Gastroesophageal sphincter (tissue), 3 donors: ENCODE measurements around the gene DIP2C.

ENCODE experiments used
- POLR2A ChIP-seq, 2 donors: fragments of 450-650 bp; IDR thresholded peaks; one replicate each; pipeline ENCODE4 v1.6.1; 2017; ENCODE audit warnings: antibody characterized with exemption in 2 of 2, mild to moderate bottlenecking in 2 of 2, moderate library complexity in 1 of 2
- POLR2AphosphoS5 ChIP-seq: sonication (generic); formaldehyde crosslinking; IDR thresholded peaks from one replicate; pipeline ENCODE4 v1.6.1; 2017; ENCODE audit warnings: antibody characterized with exemption
- TF ChIP-seq, protein P1 (sequence below), 4 experiments: fragments of 200-600 bp in 2 of 4; fragments of 450-650 bp in 2 of 4; sonication (generic) in 1 of 4; IDR thresholded peaks; one replicate each; pipeline ENCODE4 v1.5.1; 2017 to 2019; ENCODE audit warnings: antibody characterized with exemption in 4 of 4, mild to moderate bottlenecking in 2 of 4, moderate library complexity in 2 of 4

DNA sequence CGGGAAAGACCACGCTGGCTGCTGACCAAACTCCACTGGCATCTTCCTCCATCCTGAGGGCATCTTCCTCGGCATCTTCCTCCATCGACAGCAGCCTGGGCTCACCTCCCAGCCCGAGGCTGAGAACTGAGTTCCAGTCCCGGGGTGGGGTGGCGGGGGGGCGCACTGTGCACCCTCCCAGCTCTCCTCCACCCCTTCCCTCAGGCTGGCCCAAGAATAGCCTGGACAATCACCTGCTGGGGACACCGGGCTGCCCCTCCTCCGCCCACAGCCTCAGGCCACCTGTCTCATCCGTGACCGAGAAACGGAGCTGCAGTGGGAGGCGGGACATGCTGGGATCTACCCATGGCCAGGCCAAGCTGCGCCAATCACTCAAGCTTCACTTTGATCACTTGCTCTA lies 37.2 kb downstream of the DIP2C start:
- TF ChIP-seq POLR2A (IDR thresholded peaks at IDR 0.05): no peak
- no peak for TF ChIP-seq POLR2AphosphoS5
- TF ChIP-seq, protein P1, sequence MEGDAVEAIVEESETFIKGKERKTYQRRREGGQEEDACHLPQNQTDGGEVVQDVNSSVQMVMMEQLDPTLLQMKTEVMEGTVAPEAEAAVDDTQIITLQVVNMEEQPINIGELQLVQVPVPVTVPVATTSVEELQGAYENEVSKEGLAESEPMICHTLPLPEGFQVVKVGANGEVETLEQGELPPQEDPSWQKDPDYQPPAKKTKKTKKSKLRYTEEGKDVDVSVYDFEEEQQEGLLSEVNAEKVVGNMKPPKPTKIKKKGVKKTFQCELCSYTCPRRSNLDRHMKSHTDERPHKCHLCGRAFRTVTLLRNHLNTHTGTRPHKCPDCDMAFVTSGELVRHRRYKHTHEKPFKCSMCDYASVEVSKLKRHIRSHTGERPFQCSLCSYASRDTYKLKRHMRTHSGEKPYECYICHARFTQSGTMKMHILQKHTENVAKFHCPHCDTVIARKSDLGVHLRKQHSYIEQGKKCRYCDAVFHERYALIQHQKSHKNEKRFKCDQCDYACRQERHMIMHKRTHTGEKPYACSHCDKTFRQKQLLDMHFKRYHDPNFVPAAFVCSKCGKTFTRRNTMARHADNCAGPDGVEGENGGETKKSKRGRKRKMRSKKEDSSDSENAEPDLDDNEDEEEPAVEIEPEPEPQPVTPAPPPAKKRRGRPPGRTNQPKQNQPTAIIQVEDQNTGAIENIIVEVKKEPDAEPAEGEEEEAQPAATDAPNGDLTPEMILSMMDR (IDR thresholded peaks at IDR 0.05): no peak
